Sigmoid colon (tissue), 7 donors: Measurements from ENCODE around the gene UGT1A1. TPM values are rescaled to one million over a fixed set of nuclear protein-coding genes. Genes with fewer than 3 reads are reported as not detected.

Experiments used
- DNase-seq: peaks from one replicate; pipeline ENCODE4 v3.0.0-alpha.2; 2019
- H3K27ac ChIP-seq, 4 donors: fragments of 200-600 bp; sonication (generic); one replicate each; pipeline ENCODE4 v1.5.1; 2016 to 2019; ENCODE audit warnings: mild to moderate bottlenecking in 1 of 4
- H3K27me3 ChIP-seq, 3 donors: fragments of 200-600 bp; sonication (generic); one replicate each; pipeline ENCODE4 v1.5.1; 2019; ENCODE audit warnings: mild to moderate bottlenecking in 1 of 3
- H3K36me3 ChIP-seq, 4 donors: fragments of 200-600 bp; sonication (generic); one replicate each; pipeline ENCODE4 v1.5.1; 2016 to 2019
- H3K4me1 ChIP-seq, 4 donors: fragments of 200-600 bp; sonication (generic); one replicate each; pipeline ENCODE4 v1.5.1; 2017 to 2019
- H3K4me3 ChIP-seq, 4 donors: fragments of 200-600 bp; sonication (generic); one replicate each; pipeline ENCODE4 v1.5.1; 2017 to 2019; ENCODE audit warnings: mild to moderate bottlenecking in 2 of 4, moderate library complexity in 1 of 4
- H3K9me3 ChIP-seq, 4 donors: fragments of 200-600 bp in 3 of 4; sonication (generic) in 3 of 4; one replicate each; pipeline versions ENCODE4 v1.5.1 to v1.6.1; 2013 to 2019
- CTCF ChIP-seq, 4 experiments: fragments of 450-650 bp in 3 of 4; fragments of 200-600 bp in 1 of 4; IDR thresholded peaks; one replicate each; pipeline ENCODE4 v1.5.1; 2016 to 2019; ENCODE audit warnings: antibody characterized with exemption in 4 of 4, mild to moderate bottlenecking in 3 of 4, moderate library complexity in 2 of 4
- EP300 ChIP-seq, 4 donors: sonication (generic); formaldehyde crosslinking; IDR thresholded peaks; one replicate each; pipeline ENCODE4 v1.6.1; 2017; ENCODE audit warnings: antibody characterized with exemption in 4 of 4
- POLR2A ChIP-seq, 2 donors: fragments of 450-650 bp; IDR thresholded peaks; one replicate each; pipeline ENCODE4 v1.6.1; 2016; ENCODE audit warnings: antibody characterized with exemption in 2 of 2, mild to moderate bottlenecking in 2 of 2, moderate library complexity in 2 of 2
- POLR2AphosphoS5 ChIP-seq, 4 donors: sonication (generic); formaldehyde crosslinking; IDR thresholded peaks; one replicate each; pipeline ENCODE4 v1.6.1; 2017; ENCODE audit warnings: antibody characterized with exemption in 4 of 4
- WGBS, 2 donors: extraction: QIAGEN DNeasy Blood & Tissue Kit; methylation state at CpG; one replicate each; pipeline ENCODE4 v1.1.7; 2013; 5-methylcytosine and 5-hydroxymethylcytosine counted together
- intact Hi-C: fragments of 100-400 bp; cut with DNase I; formaldehyde crosslinking; loops from one replicate; pipeline ENCODE4 v1.15.1; 2023
- polyA plus RNA-seq, 3 donors: library from polyadenylated mRNA; stranded (reverse); fragments of 200-250 nt; gene quantifications; one replicate each; pipeline ENCODE4 v1.2.3, GENCODE V29; 2013
- total RNA-seq, 4 donors: library from RNA; depleted of rRNA; stranded (reverse); fragments of >200 nt; gene quantifications; one replicate each; pipeline ENCODE4 v1.1.0, GENCODE V29; 2016
- donor health status: healthy with polysubstance abuse.
- donor health status: Bipolar disorder and iron deficiency.
- donor health status: healthy.

UGT1A1 gene
- total and polyA plus RNA-seq, 7 donors, result 0.74 to 2.8 (median 1.8) TPM; not detected in 4

- H3K9me3 ChIP-seq, result no peaks in the 10 kb centered on the region
- WGBS, 2 donors, result 69 to 74% methylated on average over 7 of the region's 7 CpGs
- H3K27me3 ChIP-seq, result no peaks in the 10 kb centered on the region
- H3K27ac ChIP-seq, result no peak overlapping the region
- no peak for TF ChIP-seq POLR2AphosphoS5 (IDR thresholded peaks at IDR 0.05)
- TF ChIP-seq EP300 (IDR thresholded peaks at IDR 0.05), result no peak
- TF ChIP-seq CTCF (IDR thresholded peaks at IDR 0.05), result no peak
- no peak for TF ChIP-seq POLR2A (IDR thresholded peaks at IDR 0.05)
- DNase-seq, result peak; percentile 33
- no peaks in the 10 kb centered on the region for H3K36me3 ChIP-seq
- H3K4me3 ChIP-seq, result no peak overlapping the region
- no peaks in the 10 kb centered on the region for H3K4me1 ChIP-seq
- intact Hi-C loops, result no loop called here
These were observed 39.1 kb downstream of the UGT1A1 start for GRCh38 chr2:233799087-233799665.

DNA sequence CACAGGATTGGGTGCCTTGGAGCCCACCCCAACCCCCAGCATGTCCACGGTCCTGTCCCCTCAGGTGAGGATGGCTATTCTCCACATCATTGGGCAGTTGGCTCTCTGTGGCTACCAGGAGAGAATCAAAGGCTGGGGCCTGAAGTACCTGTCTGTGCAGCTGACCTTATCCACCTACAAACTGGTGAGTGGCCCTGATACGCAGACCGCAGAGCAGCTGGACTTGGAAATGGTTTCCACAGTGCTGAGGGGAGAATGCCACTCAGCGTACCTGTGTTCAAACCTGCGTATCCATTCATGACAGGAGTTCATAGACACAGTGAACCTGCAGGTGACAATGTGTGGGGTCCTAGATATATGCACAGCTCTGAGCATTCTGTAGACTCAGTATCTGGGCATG lies 39.6 kb downstream of the UGT1A1 start:
- H3K27me3 ChIP-seq, result no peaks in the 10 kb centered on the region
- DNase-seq, result no peak
- no peaks in the 10 kb centered on the region for H3K9me3 ChIP-seq
- no peak for TF ChIP-seq POLR2A (IDR thresholded peaks at IDR 0.05)
- TF ChIP-seq POLR2AphosphoS5 (IDR thresholded peaks at IDR 0.05), result no peak
- TF ChIP-seq CTCF (IDR thresholded peaks at IDR 0.05), result no peak
- TF ChIP-seq EP300 (IDR thresholded peaks at IDR 0.05), result no peak
- no peak overlapping the region for H3K27ac ChIP-seq
- H3K36me3 ChIP-seq, result no peaks in the 10 kb centered on the region
- no peaks in the 10 kb centered on the region for H3K4me1 ChIP-seq
- no peak overlapping the region for H3K4me3 ChIP-seq
- WGBS, 2 donors, result 55% methylated on average over 5 of the region's 5 CpGs
- intact Hi-C loops, result no loop called here

DNA sequence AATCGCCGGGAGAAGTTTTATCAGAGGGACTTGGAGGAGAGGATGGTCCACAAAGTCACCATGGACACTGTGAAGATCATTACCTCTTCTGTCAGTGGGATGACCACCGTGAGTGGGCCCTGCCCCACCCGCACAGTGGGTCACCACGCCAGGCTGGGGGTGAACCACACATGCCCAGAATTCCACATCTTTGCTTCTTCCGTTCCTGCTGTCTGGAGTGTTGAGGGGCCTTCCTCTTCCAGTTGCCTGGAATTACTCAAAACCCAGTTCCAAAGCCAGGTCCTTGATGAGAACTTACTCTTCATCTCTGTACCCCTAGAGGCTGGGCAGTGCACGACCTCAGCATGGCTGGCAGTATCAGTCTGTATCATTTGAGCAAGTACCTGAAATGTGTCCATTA lies 40.1 kb downstream of the UGT1A1 start:
- TF ChIP-seq POLR2A (IDR thresholded peaks at IDR 0.05) (no peak), POLR2AphosphoS5 (IDR thresholded peaks at IDR 0.05) (no peak), EP300 (IDR thresholded peaks at IDR 0.05) (no peak), CTCF (IDR thresholded peaks at IDR 0.05) (no peak)
- WGBS, 2 donors, result 81 to 84% methylated on average over 7 of the region's 7 CpGs
- Histone ChIP-seq H3K4me3 (no peak overlapping the region), H3K36me3 (no peaks in the 10 kb centered on the region), H3K27me3 (no peaks in the 10 kb centered on the region), H3K27ac (no peak overlapping the region), H3K9me3 (no peaks in the 10 kb centered on the region), H3K4me1 (no peaks in the 10 kb centered on the region)
- intact Hi-C loops, result no loop called here
- DNase-seq, result no peak

DNA sequence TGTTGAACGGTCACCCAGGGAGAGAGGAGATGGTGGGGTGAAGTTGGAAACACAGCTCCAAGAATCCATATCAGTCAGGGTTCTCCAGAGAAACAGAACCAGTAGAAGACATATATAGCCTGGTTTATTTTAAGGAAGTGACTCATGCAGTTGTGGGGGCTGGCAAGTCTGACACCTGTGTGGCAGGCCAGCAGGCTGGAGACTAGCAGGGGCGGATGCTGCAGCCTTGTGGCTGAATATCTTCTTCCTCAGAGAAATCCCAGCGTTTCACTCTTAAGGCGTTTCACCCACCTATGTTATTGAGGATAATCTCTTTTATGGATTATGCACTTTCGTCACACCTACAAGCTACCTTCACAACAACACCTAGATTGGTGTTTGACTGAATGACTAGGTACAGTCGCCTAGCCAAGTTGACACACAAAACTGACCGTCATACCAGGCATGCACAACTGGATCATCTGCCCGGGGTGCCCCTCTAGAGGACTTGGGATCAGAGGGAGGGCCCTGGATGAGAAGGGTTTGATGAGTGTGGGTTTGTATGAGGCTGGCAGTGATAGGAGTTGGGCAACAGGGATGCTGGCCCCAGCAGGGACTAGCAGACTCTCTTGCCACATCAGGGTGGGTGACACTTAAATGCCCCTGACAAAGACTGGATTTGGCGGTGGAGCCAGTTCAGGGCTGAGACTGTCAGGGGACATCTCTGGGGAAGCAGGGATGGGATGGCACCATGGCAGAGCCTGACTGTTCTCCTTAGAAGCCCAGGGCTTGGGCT lies 41.5 kb downstream of the UGT1A1 start:
- H3K4me1 ChIP-seq, result no peaks in the 10 kb centered on the region
- H3K9me3 ChIP-seq, result no peaks in the 10 kb centered on the region
- no peaks in the 10 kb centered on the region for H3K27me3 ChIP-seq
- intact Hi-C loops, result no loop called here
- no peak for TF ChIP-seq POLR2AphosphoS5 (IDR thresholded peaks at IDR 0.05)
- no peak for TF ChIP-seq EP300 (IDR thresholded peaks at IDR 0.05)
- TF ChIP-seq CTCF (IDR thresholded peaks at IDR 0.05), result no peak
- TF ChIP-seq POLR2A (IDR thresholded peaks at IDR 0.05), result no peak
- no peak overlapping the region for H3K27ac ChIP-seq
- no peak overlapping the region for H3K4me3 ChIP-seq
- DNase-seq, result no peak
- 75 to 82% methylated on average over 9 of the region's 9 CpGs for WGBS, 2 donors
- H3K36me3 ChIP-seq, result no peaks in the 10 kb centered on the region
